Heart left ventricle (tissue), 16 donors: ENCODE data around the gene SLC51A. TPM values are rescaled to one million over a fixed set of nuclear protein-coding genes. Genes with fewer than 3 reads are reported as not detected.

Experiments used
- ATAC-seq, 4 donors: fragments of 200-7000 bp; cut with Tn5 transposase; one replicate each; pipeline ENCODE4 v1.9.1; 2020 to 2022; ENCODE audit warnings: moderate library complexity in 4 of 4, mild to moderate bottlenecking in 3 of 4, moderate number of reproducible peaks in 1 of 4
- DNase-seq, 5 donors: peaks; one replicate each; pipeline ENCODE4 v3.0.0-alpha.2; 2020
- H3K27ac ChIP-seq, 12 donors: fragments of 200-600 bp; sonication (generic) in 4 of 12; one replicate each; pipeline versions ENCODE4 v1.5.0 to v1.8.0; 2016 to 2022; ENCODE audit warnings: mild to moderate bottlenecking in 2 of 12
- H3K27me3 ChIP-seq, 9 donors: fragments of 200-600 bp; sonication (generic) in 2 of 9; one replicate each; pipeline versions ENCODE4 v1.5.1 to v1.8.0; 2016 to 2022; ENCODE audit warnings: mild to moderate bottlenecking in 3 of 9
- H3K36me3 ChIP-seq, 9 donors: fragments of 200-600 bp; sonication (generic) in 2 of 9; one replicate each; pipeline versions ENCODE4 v1.5.0 to v1.8.0; 2018 to 2022; ENCODE audit warnings: mild to moderate bottlenecking in 2 of 9
- H3K4me1 ChIP-seq, 12 donors: fragments of 200-600 bp; sonication (generic) in 4 of 12; one replicate each; pipeline versions ENCODE4 v1.5.0 to v1.8.0; 2016 to 2022; ENCODE audit warnings: mild to moderate bottlenecking in 3 of 12
- H3K4me3 ChIP-seq, 12 donors: fragments of 200-600 bp; sonication (generic) in 4 of 12; one replicate each; pipeline versions ENCODE4 v1.5.0 to v1.8.0; 2017 to 2022; ENCODE audit warnings: mild to moderate bottlenecking in 9 of 12, moderate library complexity in 4 of 12
- H3K9me3 ChIP-seq, 12 donors: fragments of 200-600 bp; sonication (generic) in 4 of 12; one replicate each; pipeline versions ENCODE4 v1.5.0 to v1.8.0; 2016 to 2022; ENCODE audit warnings: mild to moderate bottlenecking in 1 of 12
- POLR2A ChIP-seq, 2 donors: fragments of 450-650 bp; IDR thresholded peaks; one replicate each; pipeline ENCODE4 v1.6.1; 2017; ENCODE audit warnings: antibody characterized with exemption in 2 of 2, mild to moderate bottlenecking in 2 of 2, moderate library complexity in 2 of 2
- WGBS, 4 donors: extraction: QIAGEN DNeasy Blood & Tissue Kit in 2 of 4; methylation state at CpG; one replicate each; pipeline versions ENCODE4 v1.1.5 to v1.1.7; 2013 to 2018; 5-methylcytosine and 5-hydroxymethylcytosine counted together
- intact Hi-C, 10 donors: fragments of 100-400 bp; cut with DNase I; formaldehyde crosslinking; loops; one replicate each; pipeline versions ENCODE4 v1.11.1 to v1.14.2; 2022
- polyA plus RNA-seq, 2 donors: library from polyadenylated mRNA; stranded (reverse); fragments of 200-250 nt; gene quantifications; one replicate each; pipeline ENCODE4 v1.2.3, GENCODE V29; 2013
- total RNA-seq, 9 donors: library from RNA; depleted of rRNA in 2 of 9; stranded (reverse); fragments of >200 nt in 2 of 9; fragmentation: NEBNext Ultra II Directional in 3 of 9; extraction: Animal tissue kit (Norgen Biotek cat#: 25700) in 3 of 9; gene quantifications; one replicate each; pipeline versions ENCODE4 v1.1.0 to v1.2.4, GENCODE V29; 2016 to 2023
- TF ChIP-seq, protein P1 (sequence below), 12 donors: fragments of 200-600 bp; sonication (generic) in 4 of 12; IDR thresholded peaks; one replicate each; pipeline versions ENCODE4 v1.5.0 to v1.8.0; 2018 to 2022; ENCODE audit warnings: antibody characterized with exemption in 12 of 12, mild to moderate bottlenecking in 5 of 12
- donor health status: ischemic (EF 13 %, LVEDD 7.1; RV severe dilation, severe dysfunction).
- donor health status: healthy with polysubstance abuse.
- donor health status: DM: no; HTN: yes; CAD: no.
- donor health status: DM: no; HTN: no; CAD: no.
- donor health status: ischemic (EF 25% LVEDD 6.9; RV normal size, moderate dysfunction).
- donor health status: ischemic (EF 25% LVEDD 5.7; RV mildly dilated, moderate dysfunction).
- donor health status: healthy.
- donor health status: DM: yes; HTN: yes; CAD: no.
- donor health status: ischemic (EF 35%, LVEDD 5.7; RV mildly dilated, moderate dysfunction).
- donor health status: nonischemic (EF 11% LVEDD 7.7; RV severe dilation, severe dysfunction).
- donor health status: DM: yes; HTN: yes; CAD: no.
- donor health status: PGD.
- donor health status: ischemic (EF 29% LVEDD 5.4; RV normal size, mild dysfunction).
- donor health status: nonischemic (EF 23%, LVEDD 6.1; RV moderate dilation, normal function).

Gene SLC51A
- total and polyA plus RNA-seq, 11 donors: 0.18 to 1.9 (median 0.78) TPM; not detected in 7

DNA sequence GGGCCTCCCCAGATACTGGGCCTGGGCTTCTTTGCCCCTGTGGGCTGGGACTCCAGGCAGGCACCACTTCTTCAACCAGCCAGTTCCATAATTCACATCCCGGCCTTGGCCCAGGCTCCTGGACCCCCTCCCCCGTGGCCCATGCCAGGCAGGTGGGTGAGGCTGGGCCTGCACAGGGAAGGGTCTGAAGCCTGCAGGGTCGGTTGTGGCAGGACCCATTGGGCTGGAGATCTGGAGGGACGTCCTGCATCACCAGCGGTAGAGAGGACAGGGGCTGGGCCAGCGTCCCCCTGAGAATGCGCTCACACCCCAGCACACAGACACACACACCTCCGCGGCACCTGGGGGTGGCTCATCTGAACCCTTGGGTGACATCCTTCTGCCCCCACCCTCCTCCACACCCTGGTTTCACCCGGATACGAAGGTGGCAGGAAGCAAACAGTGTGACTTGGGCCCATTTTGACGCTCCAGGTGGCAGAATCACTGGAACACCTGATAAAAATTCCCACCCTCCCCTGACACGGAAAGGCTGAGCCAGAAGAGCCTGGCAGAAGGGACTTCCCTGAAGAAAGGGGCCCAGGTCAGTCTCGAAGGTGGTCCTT is 20.6 kb upstream of the SLC51A start:
- no peak for TF ChIP-seq POLR2A (IDR thresholded peaks at IDR 0.05)
- TF ChIP-seq, protein P1, sequence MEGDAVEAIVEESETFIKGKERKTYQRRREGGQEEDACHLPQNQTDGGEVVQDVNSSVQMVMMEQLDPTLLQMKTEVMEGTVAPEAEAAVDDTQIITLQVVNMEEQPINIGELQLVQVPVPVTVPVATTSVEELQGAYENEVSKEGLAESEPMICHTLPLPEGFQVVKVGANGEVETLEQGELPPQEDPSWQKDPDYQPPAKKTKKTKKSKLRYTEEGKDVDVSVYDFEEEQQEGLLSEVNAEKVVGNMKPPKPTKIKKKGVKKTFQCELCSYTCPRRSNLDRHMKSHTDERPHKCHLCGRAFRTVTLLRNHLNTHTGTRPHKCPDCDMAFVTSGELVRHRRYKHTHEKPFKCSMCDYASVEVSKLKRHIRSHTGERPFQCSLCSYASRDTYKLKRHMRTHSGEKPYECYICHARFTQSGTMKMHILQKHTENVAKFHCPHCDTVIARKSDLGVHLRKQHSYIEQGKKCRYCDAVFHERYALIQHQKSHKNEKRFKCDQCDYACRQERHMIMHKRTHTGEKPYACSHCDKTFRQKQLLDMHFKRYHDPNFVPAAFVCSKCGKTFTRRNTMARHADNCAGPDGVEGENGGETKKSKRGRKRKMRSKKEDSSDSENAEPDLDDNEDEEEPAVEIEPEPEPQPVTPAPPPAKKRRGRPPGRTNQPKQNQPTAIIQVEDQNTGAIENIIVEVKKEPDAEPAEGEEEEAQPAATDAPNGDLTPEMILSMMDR (IDR thresholded peaks at IDR 0.05): no peak
- no peaks in the 10 kb centered on the region for H3K27me3 ChIP-seq
- intact Hi-C loops: loop anchor here (1.0 to 10.0 kb wide), 9 partner anchors 115 to 171 kb away; no protein-coding TSS in a partner anchor
- no peaks in the 10 kb centered on the region for H3K36me3 ChIP-seq
- H3K4me1 ChIP-seq: peaks cover 0 to 37% (median 12%) of the 10 kb centered on the region in 12 donors
- DNase-seq (peak in 1 of 5 donors; percentile 44), ATAC-seq (no peak)
- no peaks in the 10 kb centered on the region for H3K9me3 ChIP-seq
- no peak overlapping the region for H3K27ac ChIP-seq
- H3K4me3 ChIP-seq: no peak overlapping the region
- 77 to 91% (median 89%) methylated on average over 6 to 14 of the region's 14 CpGs for WGBS, 4 donors

DNA sequence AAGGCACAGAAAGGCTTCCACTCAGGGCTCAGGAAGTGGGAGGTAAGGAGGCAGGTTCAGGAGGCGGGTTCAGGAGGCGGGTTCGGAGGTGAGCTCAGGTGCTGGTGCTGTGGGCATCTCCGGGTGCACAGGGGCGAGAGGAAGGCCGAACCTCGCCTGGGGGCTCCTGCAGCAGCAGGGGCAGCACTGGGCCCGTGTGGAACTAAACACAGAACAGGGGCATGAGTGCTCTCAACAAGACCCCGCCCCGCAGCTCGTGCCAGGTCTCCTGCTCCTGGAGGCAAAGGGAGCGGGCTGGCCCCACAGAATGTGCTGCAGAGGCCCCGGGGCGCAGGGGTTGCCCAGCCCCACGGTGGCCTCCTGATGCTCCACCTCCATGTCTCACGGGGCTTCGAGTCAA is 18.8 kb upstream of the SLC51A start:
- intact Hi-C loops: loop anchor here in 8 of 10 donors (2.0 to 10.0 kb wide), 7 partner anchors 123 to 173 kb away; no protein-coding TSS in a partner anchor
- 82 to 89% (median 86%) methylated on average over 15 to 17 of the region's 17 CpGs for WGBS, 4 donors
- Histone ChIP-seq H3K27me3 (no peaks in the 10 kb centered on the region), H3K9me3 (no peaks in the 10 kb centered on the region), H3K4me3 (no peak overlapping the region), H3K27ac (no peak overlapping the region), H3K36me3 (no peaks in the 10 kb centered on the region), H3K4me1 (peaks cover 0 to 25% (median 10%) of the 10 kb centered on the region in 12 donors)
- DNase-seq (peak in 1 of 5 donors; percentile 51), ATAC-seq (no peak)
- TF ChIP-seq, protein P1 (IDR thresholded peaks at IDR 0.05): no peak

DNA sequence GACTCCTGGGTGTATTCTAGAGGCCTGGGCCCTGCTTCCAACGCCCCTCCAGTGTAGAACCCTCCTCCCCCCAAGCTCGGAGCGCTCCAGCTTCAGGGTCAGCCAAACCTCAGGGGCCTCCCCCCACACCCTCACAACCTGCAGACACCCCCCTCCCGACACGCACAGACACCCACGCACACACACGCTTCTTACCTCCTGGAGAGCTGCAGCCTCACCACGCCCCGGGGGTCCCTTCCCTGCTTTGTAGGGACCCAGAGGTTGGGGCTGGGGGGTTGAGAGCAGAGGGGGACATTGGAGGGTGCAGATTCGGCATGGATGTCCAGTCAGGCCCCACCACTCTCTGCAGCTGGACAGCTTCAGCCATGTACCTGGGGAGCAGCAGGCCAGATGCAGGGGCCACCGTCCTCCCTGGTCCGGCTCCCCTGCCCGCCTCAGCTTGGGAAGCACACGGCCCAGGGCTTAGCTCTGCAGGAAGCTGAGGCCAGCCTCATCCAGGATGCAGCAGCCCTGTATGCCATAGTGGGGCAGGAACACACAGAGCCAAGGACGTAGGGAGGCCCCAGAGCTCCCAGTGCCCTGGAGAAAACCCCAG is 18.2 kb upstream of the SLC51A start:
- H3K4me1 ChIP-seq: peaks cover 0 to 19% (median 7%) of the 10 kb centered on the region in 12 donors
- H3K27ac ChIP-seq: no peak overlapping the region
- WGBS, 4 donors: 78 to 90% (median 80%) methylated on average over 4 to 15 of the region's 15 CpGs
- no peak for ATAC-seq
- peak in 1 of 5 donors; percentile 29 for DNase-seq
- H3K27me3 ChIP-seq: no peaks in the 10 kb centered on the region
- intact Hi-C loops: loop anchor here in 3 of 10 donors (5.0 to 10.0 kb wide), 3 partner anchors 126 to 173 kb away; no protein-coding TSS in a partner anchor
- H3K4me3 ChIP-seq: no peak overlapping the region
- H3K36me3 ChIP-seq: no peaks in the 10 kb centered on the region
- TF ChIP-seq POLR2A (IDR thresholded peaks at IDR 0.05): no peak
- TF ChIP-seq, protein P1 (IDR thresholded peaks at IDR 0.05): no peak
- H3K9me3 ChIP-seq: no peaks in the 10 kb centered on the region
